Endothelial cell of umbilical vein (primary cell): ENCODE results near the gene B9D1.

ENCODE experiments used
- EZH2 ChIP-seq: IDR thresholded peaks from 2 replicates; pipeline ENCODE4 v1.6.1; 2012; ENCODE audit warnings: borderline replicate concordance, low read depth, mild to moderate bottlenecking, moderate library complexity, low read length, inconsistent platforms; ENCODE audit not compliant: severe bottlenecking
- GATA2 ChIP-seq: IDR thresholded peaks from 2 replicates; pipeline ENCODE4 v1.7.0; 2011; ENCODE audit warnings: low read depth, mild to moderate bottlenecking, moderate library complexity, mixed read lengths, low read length; ENCODE audit not compliant: insufficient read length, insufficient read depth
- JUN ChIP-seq: IDR thresholded peaks from 2 replicates; pipeline ENCODE4 v1.6.1; 2011; ENCODE audit warnings: borderline replicate concordance, low read depth; ENCODE audit not compliant: insufficient read length, insufficient read depth
- POLR2A ChIP-seq: IDR thresholded peaks from 2 replicates; pipeline ENCODE4 v1.6.1; 2012; ENCODE audit warnings: low read depth, mild to moderate bottlenecking, control low read depth, low read length
- POLR2AphosphoS5 ChIP-seq: IDR thresholded peaks from 2 replicates; pipeline ENCODE4 v1.6.1; 2012; ENCODE audit warnings: low read depth, mild to moderate bottlenecking, control low read depth, low read length, moderate library complexity; ENCODE audit not compliant: insufficient read depth
- TF ChIP-seq, protein P1 (sequence below), 2 donors: IDR thresholded peaks; 1 replicate in 1 of 2; 2 replicates in 1 of 2; pipeline ENCODE4 v1.5.1; 2011; ENCODE audit warnings: low read length in 2 of 2, mild to moderate bottlenecking in 2 of 2, moderate library complexity in 2 of 2, control low read depth in 1 of 2, inconsistent platforms in 1 of 2, low read depth in 1 of 2; ENCODE audit not compliant: insufficient read depth in 1 of 2; ENCODE audit errors: extremely low read depth in 1 of 2
- TF ChIP-seq, protein P2 (sequence below): IDR thresholded peaks from 2 replicates; pipeline ENCODE4 v1.6.1; 2011; ENCODE audit not compliant: insufficient read depth, insufficient read length

DNA sequence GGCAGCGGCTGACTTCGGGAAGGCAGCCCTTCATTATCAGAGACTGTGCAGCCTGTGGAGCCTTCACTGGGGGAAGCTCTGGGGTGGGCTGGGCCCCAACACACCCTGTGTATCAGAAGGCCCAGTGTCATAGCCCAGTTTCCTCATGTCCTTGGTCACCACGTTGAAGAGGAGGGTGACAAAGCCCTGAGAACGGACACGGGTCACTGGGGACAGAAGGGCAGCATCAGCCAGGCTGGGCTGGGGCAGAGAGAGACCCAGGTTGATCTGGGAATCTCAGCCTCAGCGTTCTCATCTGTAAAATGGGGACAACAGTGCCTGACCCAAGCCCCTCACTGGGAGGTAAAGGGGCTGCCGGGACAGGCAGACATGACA, 19.3 kb downstream of the B9D1 start:
- TF ChIP-seq POLR2A (no peak), POLR2AphosphoS5 (no peak), EZH2 (no peak), JUN (no peak), GATA2 (no peak)
- TF ChIP-seq, protein P1, sequence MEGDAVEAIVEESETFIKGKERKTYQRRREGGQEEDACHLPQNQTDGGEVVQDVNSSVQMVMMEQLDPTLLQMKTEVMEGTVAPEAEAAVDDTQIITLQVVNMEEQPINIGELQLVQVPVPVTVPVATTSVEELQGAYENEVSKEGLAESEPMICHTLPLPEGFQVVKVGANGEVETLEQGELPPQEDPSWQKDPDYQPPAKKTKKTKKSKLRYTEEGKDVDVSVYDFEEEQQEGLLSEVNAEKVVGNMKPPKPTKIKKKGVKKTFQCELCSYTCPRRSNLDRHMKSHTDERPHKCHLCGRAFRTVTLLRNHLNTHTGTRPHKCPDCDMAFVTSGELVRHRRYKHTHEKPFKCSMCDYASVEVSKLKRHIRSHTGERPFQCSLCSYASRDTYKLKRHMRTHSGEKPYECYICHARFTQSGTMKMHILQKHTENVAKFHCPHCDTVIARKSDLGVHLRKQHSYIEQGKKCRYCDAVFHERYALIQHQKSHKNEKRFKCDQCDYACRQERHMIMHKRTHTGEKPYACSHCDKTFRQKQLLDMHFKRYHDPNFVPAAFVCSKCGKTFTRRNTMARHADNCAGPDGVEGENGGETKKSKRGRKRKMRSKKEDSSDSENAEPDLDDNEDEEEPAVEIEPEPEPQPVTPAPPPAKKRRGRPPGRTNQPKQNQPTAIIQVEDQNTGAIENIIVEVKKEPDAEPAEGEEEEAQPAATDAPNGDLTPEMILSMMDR (IDR thresholded peaks at IDR 0.05; ENCODE audit: extremely low read depth in 1 of 2, insufficient read depth in 1 of 2, low read depth in 1 of 2, low read length in 2 of 2): no peak
- TF ChIP-seq, protein P2, sequence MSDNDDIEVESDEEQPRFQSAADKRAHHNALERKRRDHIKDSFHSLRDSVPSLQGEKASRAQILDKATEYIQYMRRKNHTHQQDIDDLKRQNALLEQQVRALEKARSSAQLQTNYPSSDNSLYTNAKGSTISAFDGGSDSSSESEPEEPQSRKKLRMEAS: no peak
